Glomerular visceral epithelial cell (primary cell): ENCODE data around the gene ADGRB3.
A peak's percentile ranks its signal among the peaks of the same experiment; 100 is the strongest.
"Not testable (repeated sequence)": the region's sequence is repeated elsewhere in the genome, so short reads cannot be mapped to it uniquely, and the experiment has no call there.

Experiments
- DNase-seq: peaks from one replicate; pipeline ENCODE4 v3.0.0-alpha.2; 2016; ENCODE audit errors: extremely low spot score

ADGRB3 gene

DNA sequence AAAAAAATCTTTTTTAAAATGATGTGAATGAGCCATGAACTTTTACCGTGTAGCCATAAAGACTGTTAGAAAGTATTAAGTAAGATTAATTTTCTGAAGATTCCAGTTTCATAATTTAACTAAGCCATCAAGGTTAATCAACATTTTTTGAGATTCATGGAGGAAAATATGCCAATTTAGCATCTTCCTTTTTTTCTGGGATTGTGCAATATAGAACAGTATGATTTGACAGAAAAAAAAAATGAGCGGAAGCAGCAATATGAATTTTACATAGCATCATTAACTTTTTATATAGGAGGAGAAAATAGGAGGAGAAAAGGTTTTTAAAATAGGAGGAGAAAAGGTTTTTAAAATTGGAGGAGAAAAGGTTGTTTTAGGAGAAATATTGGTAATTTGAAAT lies 306.3 kb downstream of the ADGRB3 start:
- no peak for DNase-seq

DNA sequence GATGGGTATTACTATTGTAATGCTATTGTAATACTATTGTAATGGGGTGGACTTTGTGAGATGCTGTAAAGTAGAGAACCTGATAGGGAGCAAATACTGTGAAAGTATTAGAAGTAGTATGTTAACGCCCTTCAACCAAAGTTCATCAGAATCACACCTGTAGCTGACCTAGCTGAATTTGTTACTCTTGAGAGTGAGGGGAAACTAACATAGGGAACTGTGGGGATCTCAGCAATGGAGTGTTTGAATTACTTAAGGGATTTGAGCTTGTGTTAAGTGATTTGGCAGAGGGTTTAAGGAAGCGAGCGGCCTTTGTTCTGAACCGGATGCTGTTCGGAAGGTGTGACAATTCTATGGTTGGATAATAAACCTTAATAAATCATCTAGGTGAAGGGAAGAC lies 312.6 kb downstream of the ADGRB3 start:
- DNase-seq, result no peak

DNA sequence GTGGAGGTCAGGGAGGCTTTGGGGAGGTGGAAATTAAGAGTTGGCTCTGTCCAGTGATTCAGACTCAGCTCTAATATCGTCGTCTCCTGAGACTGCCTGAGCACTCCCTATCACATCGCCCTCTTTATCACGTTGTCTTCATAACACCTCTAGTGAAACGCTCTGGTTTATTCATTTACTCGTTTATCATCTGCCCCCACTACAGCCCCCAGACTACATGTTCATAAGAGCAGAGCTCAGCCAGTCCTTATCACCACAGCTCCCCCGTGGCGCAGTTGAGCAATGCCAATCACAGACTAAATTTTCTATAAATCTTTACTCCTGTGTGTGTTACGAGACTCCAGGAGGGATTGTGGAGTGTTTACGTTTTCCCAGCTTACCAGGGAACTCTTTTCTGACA lies 316.2 kb downstream of the ADGRB3 start:
- no peak for DNase-seq

DNA sequence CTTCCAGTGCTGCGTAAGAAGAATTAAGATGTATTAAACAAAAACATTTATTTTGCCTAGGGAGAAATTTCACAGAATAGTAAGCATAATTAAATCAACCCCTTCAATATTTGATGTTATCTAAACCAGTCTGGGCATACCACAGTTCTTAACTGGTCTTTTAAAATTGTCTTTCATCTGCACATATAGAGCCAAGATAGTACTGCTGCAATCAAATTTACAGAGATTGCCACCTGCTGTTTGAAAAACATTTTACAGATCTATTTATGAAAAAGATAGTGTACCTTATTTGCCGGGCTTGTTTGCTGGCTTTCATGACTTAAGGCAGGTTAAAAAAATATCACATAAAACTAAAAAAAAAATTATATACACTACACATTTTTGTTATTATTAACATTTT lies 323.2 kb downstream of the ADGRB3 start:
- DNase-seq, result peak; percentile 23

DNA sequence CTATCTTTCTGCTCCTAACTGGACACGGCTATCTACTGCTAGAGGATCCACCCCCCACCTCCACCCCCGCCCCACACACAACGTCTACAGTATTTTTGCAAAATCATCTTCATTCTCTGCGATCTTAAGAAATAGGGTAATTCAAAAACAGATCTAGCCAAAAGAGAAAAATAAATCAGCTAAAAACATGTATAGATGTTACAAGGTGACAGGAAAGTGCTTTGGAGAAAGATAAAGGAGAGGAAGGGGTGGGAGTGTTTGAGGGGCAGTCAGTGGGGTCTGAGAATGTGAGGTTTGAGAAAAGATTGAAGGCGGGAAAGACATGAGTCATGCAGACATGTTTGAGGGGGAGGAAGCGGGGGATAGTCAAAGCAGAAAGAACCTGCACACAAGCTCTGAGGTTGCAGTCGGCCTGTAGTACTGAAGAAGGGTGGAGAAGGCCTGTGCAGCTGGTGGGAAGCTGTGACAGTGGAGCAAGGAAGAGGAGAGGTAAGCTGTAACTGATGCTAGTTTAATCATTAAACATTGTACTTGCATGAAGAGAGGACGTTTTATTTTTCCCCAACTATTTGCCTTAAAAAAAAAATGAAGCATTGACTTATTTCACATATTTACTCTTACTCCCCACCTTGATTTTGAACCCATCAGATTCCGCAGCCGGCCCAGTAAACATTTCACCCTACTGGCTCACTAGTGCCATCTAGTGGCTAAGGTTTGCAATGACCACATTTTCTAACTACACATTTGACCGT lies 332.6 kb downstream of the ADGRB3 start:
- DNase-seq, result peak; percentile 63

DNA sequence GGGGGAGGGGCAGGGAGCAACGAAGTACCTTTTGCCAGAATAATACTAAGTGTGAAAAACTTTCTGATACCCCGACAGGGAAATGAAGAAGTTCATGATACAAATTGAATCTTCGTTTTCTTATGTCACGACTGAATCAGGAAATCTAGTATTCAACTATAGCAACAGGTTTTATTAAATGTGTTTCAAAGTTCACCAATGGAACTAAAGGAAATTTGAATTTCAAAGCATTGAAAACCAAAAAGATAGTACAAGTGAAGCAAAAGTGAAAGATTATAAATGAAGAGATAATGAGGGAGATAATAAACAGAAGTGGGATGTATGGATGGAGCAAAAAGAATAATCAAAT lies 333.2 kb downstream of the ADGRB3 start:
- no peak for DNase-seq

DNA sequence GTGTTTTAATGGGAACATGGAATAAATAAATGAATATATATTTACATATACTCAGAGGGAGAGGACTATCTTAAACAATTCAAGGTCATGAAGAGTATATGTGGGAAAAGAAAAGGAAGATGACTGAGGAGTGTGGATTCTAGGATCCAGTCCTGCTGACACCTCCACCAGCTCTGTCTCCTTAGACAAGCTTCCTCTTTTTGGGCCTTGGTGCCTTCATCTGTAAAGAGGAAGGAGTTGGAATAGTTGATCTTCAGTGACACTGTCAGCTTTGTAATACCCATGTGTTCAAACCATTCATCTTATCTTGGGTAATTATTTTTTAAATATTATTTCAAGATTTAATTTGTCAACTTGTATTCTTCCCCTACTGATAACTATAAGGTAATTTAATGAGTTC lies 338.0 kb downstream of the ADGRB3 start:
- no peak for DNase-seq

- peak; percentile 50 for DNase-seq
Observed at GRCh38 chr6:68975064-68975463, 340.0 kb downstream of the ADGRB3 start.

DNA sequence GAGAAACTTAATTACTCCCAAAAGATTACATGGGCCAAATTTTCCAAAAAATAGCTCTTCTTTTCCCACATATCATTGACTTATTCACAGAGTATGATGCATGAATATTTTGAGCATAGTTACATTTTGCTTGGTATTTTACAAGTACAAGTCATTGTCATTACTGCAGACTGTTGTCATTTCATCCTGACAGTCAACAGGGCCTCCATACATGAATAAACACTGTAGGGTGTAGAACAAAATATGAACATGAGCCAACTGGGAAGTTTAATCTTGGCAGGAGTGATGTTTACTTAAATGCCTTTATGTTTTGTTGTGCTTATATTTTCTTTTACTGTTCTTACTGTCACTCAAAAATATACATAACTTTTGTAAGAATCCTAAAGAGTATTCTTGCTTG lies 340.7 kb downstream of the ADGRB3 start:
- no peak for DNase-seq

- no peak for DNase-seq
Observed at GRCh38 chr6:68976260-68976659, 341.2 kb downstream of the ADGRB3 start.

DNA sequence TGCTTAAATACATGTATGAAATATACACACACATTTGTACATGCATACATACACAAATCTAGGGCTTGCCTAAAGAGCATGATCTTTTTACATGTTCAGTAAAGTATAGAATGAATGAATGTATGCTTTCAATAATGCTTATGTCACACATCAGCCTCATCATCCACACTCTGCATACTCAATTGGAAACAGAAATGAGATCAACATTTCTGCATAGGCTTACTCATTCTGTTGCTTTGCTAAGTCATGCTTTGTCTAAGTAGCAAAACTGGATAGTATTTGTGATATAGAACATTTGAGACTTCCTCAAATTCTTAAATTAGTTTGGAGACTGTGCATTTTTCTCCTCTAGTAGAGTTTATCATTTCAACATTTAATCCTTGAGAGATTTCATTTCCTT lies 343.3 kb downstream of the ADGRB3 start:
- no peak for DNase-seq

DNA sequence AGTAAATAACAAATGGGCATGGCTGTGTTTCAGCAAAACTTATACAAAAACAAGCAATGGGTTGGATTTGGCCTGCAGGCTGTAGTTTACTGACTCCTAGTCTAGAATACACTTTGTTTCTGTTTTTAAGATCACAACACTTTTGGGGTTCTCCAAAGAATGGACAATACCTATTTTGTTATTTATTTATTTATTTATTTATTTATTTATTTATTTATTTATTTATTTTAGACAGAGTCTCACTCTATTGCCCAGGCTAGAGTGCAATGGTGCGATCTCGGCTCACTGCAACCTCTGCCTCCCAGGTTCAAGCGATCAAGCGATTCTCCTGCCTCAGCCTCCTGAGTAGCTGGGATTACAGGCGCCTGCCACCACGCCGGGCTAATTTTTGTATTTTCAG lies 346.6 kb downstream of the ADGRB3 start:
- DNase-seq, result not testable (repeated sequence)

DNA sequence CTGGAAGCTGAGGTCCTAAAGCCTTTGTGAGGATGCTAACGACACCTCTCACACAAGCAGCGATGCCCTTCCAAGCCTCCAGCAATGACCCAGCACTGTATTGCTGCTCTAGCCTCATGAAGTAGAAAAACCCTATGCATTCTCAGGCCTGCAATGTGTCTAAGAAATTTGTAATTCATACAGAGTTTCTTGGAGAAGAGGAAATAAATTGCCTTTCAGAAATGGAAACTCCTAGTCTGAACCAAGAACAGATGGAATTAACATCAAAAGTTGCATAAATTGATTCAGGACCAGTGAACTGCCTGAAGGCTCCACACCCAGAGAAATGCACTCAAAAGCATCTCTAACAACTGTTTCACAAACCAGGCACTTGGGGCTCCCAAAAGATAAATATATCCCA lies 353.6 kb downstream of the ADGRB3 start:
- DNase-seq, result no peak

DNA sequence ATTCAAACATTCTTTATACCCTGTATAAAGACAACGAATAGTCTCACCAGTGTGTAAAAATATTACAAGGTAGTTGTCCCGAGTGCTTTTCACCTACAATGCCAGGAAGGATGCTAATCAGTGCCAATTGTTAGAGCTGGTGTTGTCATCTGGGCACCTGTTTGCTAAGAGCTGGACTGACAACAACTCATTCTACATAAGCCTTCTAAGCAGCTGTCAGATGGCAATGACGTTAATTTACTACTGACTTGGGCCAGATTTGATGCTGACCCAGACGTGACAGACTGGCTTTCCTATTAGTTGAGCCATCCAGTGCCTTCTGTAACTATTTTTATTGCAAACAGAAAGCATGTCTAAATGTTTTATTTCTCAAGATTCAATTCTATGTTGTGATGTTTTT lies 355.2 kb downstream of the ADGRB3 start:
- no peak for DNase-seq

GRCh38 chr6:68993911-68994310 lies 358.8 kb downstream of the ADGRB3 start:
- DNase-seq, result no peak

- DNase-seq, result no peak
Observed at GRCh38 chr6:68994521-68994920, 359.4 kb downstream of the ADGRB3 start.

DNA sequence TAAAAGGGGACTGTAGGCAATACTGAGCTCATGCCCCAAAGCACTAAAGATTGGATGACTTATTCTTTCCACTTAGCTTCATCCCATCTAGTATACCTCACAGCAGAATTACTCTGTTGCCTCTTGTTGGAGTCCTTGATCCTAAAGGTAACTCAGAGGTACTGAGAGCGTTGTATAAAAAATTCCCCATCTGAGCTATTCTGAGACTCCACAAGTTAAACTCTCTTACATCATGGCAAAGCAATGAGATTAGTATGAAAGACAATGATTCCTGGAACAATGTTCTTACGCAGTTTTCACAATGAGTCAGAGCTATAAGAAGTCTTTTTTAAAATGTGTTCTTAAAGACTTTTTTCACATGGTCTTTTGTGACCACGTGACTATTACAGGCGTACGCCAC lies 370.1 kb downstream of the ADGRB3 start:
- peak; percentile 54 for DNase-seq

DNA sequence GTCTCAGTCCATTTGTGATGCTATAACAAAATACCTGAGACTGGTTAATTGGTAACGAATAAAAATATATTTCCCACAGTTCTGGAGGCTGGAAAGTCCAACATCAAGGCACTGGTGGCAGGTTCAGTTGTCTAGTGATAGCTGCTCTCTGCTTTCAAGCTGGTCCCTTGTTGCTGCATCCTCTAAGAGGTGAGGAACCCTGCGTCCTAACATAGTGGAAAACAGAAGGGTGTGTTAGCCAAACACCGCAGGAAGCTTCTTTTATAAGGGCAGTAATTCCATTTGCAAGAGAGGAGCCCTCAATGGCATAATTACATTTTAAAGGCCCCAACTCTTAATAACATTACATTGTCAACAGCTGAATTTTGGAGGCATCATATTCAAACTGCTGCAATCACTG lies 372.7 kb downstream of the ADGRB3 start:
- no peak for DNase-seq

DNA sequence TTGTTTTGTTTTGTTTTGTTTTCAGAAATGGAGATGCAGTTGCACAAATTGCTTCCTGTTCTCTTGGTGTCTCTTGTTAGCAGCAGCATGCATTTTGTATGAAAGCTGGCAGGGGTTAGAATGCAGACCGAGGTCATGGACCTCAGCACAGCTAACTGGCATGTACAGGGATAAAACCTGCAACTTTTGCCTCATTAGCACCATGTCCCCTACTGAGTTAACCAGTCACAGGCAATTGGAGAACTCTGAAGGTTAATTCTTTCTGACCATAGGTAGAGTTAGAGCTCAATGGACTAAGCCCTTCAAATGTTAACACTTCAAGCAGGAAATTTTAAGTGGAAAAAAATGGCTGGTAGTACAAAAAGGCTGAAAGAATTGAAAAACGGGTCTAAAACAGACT lies 377.1 kb downstream of the ADGRB3 start:
- DNase-seq, result no peak

DNA sequence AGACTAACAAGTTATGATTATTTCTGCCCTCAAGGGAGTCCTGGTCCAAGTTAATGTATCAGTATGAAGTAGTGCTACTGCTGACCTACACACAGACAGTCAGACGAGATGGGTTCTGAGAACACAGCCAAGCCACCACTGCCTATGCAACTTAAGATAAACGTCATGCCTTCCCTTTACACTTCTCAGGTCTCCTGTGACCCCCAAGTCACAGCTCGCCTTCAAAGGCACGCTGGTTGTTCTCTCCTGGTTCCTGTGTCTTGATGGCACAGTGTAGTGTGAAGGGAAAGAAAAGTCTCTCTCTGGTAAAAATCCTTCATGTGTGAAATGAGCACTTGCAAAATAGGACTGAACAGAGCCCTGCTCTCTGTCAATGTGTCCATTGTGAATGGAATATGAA lies 377.8 kb downstream of the ADGRB3 start:
- no peak for DNase-seq

GRCh38 chr6:69018906-69019305 lies 383.8 kb downstream of the ADGRB3 start:
- DNase-seq, result no peak

GRCh38 chr6:69019832-69020231 lies 384.8 kb downstream of the ADGRB3 start:
- peak; percentile 56 for DNase-seq

DNA sequence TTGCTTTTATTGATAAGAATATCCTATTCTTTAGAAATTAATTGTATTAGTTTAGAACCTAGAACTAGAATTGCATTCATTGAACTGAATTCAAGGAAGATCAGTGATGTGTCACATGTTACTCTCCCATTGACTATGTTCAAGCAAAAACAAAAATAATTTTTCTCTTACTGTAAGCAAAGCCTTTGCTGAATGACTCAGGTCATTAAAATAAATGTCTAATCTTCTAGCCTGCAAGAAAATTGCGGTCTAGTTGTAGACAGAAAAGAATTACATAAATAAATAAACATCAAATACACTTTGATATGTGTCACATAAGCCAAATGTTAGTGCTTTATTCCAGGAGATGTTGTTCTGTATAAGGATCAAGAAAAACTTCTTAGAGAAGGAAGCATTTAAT lies 387.9 kb downstream of the ADGRB3 start:
- DNase-seq, result no peak

DNA sequence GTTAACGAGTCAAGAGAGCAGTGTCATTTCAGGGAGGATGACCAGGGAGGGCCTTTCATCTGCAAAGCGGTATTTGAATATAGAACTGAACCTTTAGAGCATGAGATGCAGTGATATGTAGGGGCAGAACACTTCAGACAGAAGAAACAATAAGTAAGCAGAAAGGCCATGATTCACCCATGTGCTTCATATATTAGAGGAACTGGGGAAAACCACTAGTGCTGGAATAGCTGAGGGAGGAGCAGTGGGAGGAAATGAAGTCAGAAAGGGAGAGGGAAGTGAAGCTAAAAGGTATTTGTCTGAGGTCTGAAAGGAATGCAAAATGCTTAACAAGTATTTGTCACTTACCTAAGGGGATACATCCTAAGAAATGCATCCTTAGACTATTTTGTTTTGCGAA lies 391.2 kb downstream of the ADGRB3 start:
- peak; percentile 92 for DNase-seq
